Limb (tissue), 2 donors: Measurements from ENCODE around the gene CELSR1.

ENCODE experiments used
- DNase-seq, 2 donors: peaks; one replicate each; pipeline ENCODE4 v3.0.0-alpha.2; 2016; ENCODE audit errors: extremely low spot score in 2 of 2

CELSR1 gene

GRCh38 chr22:46551996-46552395, 14.6 kb upstream of the CELSR1 start:
- no peak for DNase-seq

GRCh38 chr22:46551321-46551720, 13.9 kb upstream of the CELSR1 start:
- DNase-seq = no peak

DNA sequence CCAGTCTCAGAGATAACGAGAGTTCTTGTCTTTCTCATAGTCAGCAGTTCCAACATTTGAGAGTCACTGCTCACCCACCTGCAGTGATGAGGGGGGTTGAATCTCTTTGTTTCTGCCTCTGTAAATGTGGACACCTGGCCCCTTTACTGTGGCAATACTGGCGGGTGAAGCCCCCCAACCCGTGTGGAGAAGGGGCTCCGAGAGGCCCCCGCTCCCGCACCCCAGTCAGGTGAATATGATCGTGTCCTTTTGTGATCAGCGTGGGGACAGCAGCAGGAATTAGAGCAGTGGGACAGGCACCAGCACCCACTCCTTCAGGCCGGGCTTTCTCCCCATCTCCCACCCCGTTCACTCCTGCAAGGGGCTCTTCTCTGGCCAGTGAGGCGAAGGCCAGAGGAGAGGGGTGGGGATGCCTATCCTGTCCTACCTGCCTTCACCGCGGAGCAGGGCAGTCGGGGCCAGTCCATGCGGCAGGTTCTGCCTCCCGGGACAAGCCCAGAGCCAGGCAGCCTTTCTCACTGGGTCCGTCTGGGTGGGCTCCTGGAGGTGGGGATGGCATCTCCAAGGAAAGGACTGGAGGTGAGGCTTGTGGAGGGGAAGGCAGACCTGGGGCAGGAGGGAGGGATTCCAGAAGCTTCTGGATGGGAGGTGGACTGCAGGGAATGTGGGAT, 12.7 kb upstream of the CELSR1 start:
- no peak for DNase-seq

GRCh38 chr22:46549563-46549840, 12.1 kb upstream of the CELSR1 start:
- no peak for DNase-seq

- DNase-seq = no peak
These were observed 10.4 kb upstream of the CELSR1 start for GRCh38 chr22:46547883-46548244.

- peak in 1 of 2 donors; percentile 51 for DNase-seq
These were observed 9.9 kb upstream of the CELSR1 start for GRCh38 chr22:46547179-46547882.

DNA sequence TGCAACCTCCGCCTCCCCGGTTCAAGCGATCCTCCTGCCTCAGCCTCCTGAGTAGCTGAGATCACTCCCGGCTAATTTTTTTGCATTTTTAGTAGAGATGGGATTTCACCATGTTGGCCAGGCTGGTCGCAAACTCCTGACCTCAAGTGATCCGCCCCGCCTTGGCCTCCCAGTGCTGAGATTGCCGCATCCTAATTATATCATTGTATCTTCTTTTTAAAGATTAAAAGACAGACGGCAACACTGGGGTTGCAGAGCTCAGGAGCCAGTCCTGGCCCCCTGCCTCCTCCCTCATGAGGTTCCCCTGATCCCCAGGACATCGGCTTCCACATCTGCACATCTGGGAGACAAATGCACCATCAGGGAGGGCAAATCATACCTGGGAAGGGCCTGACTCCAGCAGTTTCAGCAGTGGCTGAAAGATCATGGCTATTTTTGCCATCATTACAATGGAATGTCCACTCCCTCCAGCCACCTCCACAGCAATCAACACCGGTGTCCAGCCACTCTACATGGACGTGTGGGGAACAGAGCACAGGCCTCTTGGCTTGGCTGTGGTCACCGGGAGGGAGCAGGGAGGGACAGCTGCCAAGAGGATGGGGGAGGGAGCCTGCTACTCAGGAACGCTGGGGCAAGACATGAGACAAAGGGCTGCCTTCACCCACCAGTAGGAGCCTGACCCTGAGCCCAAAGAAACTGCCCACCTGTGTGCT, 9.2 kb upstream of the CELSR1 start:
- no peak for DNase-seq

GRCh38 chr22:46545086-46545792, 7.8 kb upstream of the CELSR1 start:
- no peak for DNase-seq

- DNase-seq = peak; percentile 51 to 85
These were observed 4.9 kb upstream of the CELSR1 start for GRCh38 chr22:46542011-46542985.

DNA sequence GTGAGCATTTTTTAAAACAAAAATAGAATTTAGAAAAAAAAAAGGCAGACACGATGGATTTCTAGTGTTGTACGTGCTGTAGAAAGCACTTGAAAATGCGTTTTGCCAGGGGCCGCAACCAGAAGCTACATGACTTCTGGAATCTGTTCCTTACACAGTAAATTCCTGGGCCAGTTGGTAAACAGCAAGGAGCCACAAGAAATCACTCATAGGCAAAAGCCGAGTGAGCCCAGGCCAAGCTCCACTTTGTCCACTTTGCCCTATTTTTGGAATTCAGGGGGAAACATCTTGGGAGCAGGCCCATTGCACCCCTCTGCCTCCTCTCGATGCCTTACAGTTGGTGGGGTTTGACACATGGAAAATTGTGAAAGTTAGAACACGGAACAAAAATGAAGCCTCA, 4.1 kb upstream of the CELSR1 start:
- no peak for DNase-seq

DNA sequence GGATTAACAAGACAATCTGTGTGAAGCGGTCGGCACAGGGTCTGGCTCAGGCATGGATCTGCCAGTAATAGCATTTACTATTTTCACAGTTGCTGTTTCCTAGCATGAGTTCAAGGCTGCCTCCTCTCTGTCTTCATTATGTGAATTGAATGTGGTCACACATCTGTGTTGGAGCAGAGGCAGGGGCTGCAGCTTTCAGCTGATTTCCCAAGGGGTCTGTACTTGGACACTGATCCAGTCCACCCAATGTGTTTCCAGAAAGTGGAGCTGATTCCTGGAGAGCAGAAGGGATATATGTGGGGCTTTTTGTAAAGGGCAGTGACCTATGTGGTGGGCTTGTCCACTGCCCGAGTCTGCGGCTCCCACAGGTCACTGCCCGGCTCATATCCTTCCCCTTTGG, 3.5 kb upstream of the CELSR1 start:
- no peak for DNase-seq

DNA sequence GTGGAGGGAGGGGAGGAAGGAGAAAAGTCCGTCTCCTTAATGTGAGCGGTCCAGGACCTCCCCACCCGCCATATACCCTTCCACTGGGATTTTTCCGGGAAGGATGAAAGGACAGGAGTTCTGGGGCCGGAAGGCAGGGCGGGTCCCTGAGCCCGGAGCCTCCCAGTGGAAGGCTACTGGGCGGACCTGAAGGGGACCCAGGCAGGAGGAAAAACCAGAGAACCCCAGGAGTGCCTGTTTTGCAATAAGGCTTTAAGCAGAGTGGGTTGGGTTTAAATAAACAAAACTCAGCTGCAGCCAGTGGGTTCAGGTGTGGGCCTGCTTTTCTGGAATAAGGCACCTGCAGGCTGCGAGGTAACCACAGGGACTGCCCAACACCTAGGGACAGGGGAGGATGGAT, 1.7 kb upstream of the CELSR1 start:
- no peak for DNase-seq

- DNase-seq = no peak
These were observed 1.4 kb upstream of the CELSR1 start for GRCh38 chr22:46538814-46539160.

GRCh38 chr22:46537946-46538813, 760 bp upstream of the CELSR1 start:
- DNase-seq = peak in 1 of 2 donors; percentile 64

DNA sequence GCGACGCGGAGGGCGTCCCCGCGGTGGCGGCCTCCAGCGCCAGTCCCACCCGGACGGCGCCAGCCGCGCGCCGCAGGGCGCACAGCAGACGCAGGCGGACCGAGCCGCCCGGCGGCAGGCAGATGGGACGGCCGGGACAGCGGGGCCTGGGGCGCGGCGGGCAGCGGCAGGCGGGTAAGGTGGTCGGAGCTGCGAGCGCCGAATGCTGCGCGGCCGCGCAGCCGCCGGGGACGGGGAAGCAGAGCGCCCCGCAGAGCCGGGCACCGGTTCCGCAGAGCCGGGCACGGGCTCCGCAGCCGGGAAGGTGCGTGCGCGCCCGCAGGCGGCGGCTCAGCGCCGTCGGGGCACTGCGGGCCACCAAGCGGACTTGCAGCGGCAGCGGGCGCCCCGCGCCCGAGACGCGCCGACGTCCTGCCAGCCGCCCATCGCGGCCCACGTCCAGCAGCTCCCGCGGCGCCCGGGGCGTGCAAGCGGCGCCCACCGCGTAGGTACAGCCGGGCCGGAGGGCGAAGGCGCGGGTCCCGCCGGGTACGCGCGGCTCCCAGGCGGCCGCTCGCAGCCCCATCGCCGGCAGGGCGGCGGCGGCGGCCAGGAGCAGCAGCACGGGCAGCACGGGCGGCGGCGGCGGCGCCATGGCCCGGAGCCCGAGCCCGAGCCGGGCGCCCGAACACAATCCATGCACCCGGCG, 739 bp downstream of the CELSR1 start:
- no peak for DNase-seq

DNA sequence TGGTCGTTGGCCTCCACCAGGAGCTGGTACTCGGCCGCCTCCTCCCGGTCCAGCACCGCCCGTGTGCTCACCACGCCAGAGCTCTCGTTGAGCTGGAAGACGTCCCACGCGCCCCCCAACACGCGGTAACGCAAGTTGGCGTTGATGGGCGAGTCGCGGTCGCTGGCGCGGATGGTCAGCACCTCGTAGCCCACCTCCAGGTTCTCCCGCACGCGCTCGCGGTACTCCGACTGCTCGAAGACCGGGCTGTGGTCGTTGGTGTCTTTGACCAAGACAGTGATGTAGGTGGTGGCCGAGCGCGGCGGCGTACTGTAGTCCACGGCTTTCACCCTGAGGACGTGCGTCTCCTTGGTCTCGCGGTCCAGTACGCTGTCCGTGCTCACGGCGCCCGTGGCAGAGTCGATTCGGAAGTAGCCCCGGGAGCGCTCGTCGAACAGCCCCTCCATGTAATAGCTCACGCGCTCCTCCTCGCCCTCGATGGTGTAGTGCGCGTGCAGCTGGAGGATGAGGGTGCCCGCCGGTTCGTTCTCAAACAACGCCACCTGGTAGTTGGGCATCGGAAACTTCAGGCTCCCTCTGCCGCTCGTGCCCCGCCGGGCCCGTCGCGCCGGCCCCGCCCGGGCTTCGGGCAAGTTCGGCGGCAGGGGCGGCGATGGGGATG, 1.4 kb downstream of the CELSR1 start:
- DNase-seq = no peak

GRCh38 chr22:46534901-46535630, 2.4 kb downstream of the CELSR1 start:
- no peak for DNase-seq

DNA sequence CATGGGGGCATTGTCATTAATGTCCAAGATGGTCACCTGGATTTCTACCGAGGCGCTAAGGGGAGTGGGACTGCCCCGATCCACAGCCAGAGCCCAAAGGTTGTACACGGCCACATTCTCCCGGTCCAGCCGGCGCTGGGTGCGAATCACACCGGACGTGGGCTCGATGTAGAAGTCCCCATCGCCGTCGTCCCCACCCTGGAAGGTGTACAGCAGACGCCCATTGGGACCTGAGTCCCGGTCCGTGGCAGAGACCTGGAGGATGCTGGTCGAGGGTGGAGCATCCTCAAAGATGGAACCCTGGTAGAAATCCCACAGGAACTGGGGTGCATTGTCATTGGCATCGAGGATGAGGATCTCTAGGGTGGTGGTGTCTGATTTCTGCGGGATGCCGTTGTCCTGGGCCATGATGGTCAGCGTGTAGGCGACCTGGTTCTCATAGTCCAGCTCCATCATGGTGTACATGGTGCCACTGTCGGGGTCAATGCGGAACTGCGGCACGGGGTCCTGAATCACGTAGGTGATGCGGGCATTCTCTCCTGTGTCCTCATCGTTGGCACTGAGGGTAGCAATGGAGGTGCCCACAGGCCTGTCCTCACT, 3.1 kb downstream of the CELSR1 start:
- DNase-seq = no peak
